OCI-LY3 (cell line): ENCODE data around the gene SFXN5.

ENCODE experiments used
- H2AFZ ChIP-seq: fragments of 200-600, 300-600 bp; shearing (Covaris generic); 2 replicates; pipeline ENCODE4 v1.6.0; 2014; ENCODE audit warnings: antibody characterized with exemption, low read depth, low read length
- H3K27ac ChIP-seq: fragments of 200-600, 300-600 bp; sonication (generic); 2 replicates; pipeline ENCODE4 v1.5.1; 2014; ENCODE audit warnings: mild to moderate bottlenecking, low read length, moderate library complexity, mixed read lengths
- H3K27me3 ChIP-seq: fragments of 200-600, 300-600 bp; sonication (generic); 2 replicates; pipeline ENCODE4 v1.6.1; 2014; ENCODE audit warnings: low read depth, low read length, mixed read lengths
- H3K36me3 ChIP-seq: fragments of 200-600, 300-600 bp; sonication (generic); replicated peaks from 2 replicates; pipeline ENCODE3; 2014; ENCODE audit warnings: low read depth, low read length, mixed read lengths
- H3K4me1 ChIP-seq: fragments of 300-600, 200-600 bp; sonication (generic); 2 replicates; pipeline ENCODE4 v1.6.1; 2014; ENCODE audit warnings: low read length, mixed read lengths
- H3K4me2 ChIP-seq: fragments of 200-600, 300-600 bp; sonication (generic); 2 replicates; pipeline ENCODE4 v1.6.1; 2014; ENCODE audit warnings: low read length, mixed read lengths
- H3K4me3 ChIP-seq: fragments of 300-600, 200-600 bp; sonication (generic); 2 replicates; pipeline ENCODE4 v1.5.1; 2014; ENCODE audit warnings: antibody characterized with exemption, mild to moderate bottlenecking, low read length, moderate library complexity
- H3K79me2 ChIP-seq: fragments of 300-600, 200-600 bp; shearing (Covaris generic); 2 replicates; pipeline ENCODE4 v1.6.1; 2014; ENCODE audit warnings: mild to moderate bottlenecking, low read length, mixed read lengths
- H3K9ac ChIP-seq: fragments of 300-600, 200-600 bp; shearing (Covaris generic); 2 replicates; pipeline ENCODE4 v1.6.0; 2014; ENCODE audit warnings: mild to moderate bottlenecking, low read length, moderate library complexity
- H3K9me3 ChIP-seq: fragments of 200-600, 300-600 bp; shearing (Covaris generic); 2 replicates; pipeline ENCODE4 v1.6.1; 2014; ENCODE audit warnings: low read length, mixed read lengths; ENCODE audit not compliant: insufficient read depth
- H4K20me1 ChIP-seq: fragments of 200-600, 300-600 bp; sonication (generic); 2 replicates; pipeline ENCODE4 v1.6.1; 2016; ENCODE audit warnings: low read length, mixed read lengths; ENCODE audit not compliant: insufficient read depth
- CTCF ChIP-seq: fragments of 200-600, 300-600 bp; sonication (generic); IDR thresholded peaks from 2 replicates; pipeline ENCODE4 v1.5.1; 2014; ENCODE audit warnings: antibody characterized with exemption, low read length, low read depth
- EZH2phosphoT487 ChIP-seq: fragments of 200-600 bp; shearing (Covaris generic); IDR thresholded peaks from 2 replicates; pipeline ENCODE4 v1.6.1; 2018; ENCODE audit warnings: antibody characterized with exemption, mixed run types, low read depth

Gene SFXN5

DNA sequence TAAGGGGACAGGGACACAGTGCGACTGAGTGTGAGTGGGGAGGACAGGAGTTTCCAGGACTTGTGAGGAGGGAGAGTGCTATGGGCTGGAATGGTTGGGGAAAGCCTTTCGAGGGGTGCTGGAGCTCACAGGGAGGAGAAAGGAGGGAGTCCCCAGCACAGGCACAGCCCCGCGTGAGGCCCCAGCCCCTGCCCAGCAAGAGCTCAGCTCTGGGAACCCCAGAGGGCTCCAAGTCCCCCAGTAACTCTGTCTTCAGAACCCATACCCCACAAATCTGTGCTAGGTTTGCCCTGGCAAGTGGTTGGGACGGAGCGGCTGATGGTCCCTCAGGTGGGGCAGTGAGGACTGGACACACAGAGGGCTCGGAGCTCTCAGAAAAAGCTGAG lies 75.4 kb downstream of the SFXN5 start:
- H3K79me2 ChIP-seq, result no peaks in the 10 kb centered on the region
- H4K20me1 ChIP-seq, result no peaks in the 10 kb centered on the region
- H3K9me3 ChIP-seq, result no peaks in the 10 kb centered on the region
- H3K4me3 ChIP-seq, result no peak overlapping the region
- H3K9ac ChIP-seq, result no peak overlapping the region
- H2AFZ ChIP-seq, result no peak overlapping the region
- no peaks in the 10 kb centered on the region for H3K4me1 ChIP-seq
- no peak overlapping the region for H3K27ac ChIP-seq
- no peak overlapping the region for H3K4me2 ChIP-seq
- TF ChIP-seq CTCF (no peak), EZH2phosphoT487 (no peak)
- no peaks in the 10 kb centered on the region for H3K27me3 ChIP-seq
- H3K36me3 ChIP-seq, result no peaks in the 10 kb centered on the region

DNA sequence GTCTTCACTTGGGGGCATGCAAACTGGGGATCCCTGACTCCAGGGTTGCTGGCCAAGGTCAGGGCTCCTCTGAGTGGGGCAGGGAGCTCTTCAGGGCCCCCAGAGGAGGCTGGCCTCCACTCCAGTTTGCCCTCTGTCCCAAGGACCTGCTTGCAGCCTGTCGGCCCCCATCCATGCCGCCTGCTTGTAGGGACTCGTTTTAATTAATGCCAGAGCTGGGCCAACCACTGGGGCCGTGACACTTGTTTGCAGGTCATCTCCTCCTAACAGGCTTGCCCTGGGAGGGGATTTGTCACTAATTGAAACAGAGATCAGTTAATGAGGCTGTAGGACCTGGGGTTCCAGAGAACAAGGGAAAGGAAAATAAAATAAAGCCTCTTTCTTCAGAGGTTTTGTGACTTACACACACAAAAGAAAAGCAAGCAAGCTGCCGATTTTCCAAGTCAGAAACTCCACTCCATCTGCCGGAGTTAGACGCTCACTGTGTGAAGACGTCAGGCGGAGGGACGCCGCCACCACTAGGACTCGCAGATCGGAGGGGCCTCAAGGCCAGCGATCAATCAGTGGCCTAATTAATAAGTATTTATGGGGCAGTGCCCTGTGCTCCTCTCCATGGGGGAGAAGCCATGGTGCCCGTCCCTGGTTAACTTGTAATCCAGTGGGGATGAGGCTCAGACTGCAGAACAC lies 75.9 kb downstream of the SFXN5 start:
- TF ChIP-seq CTCF (no peak), EZH2phosphoT487 (no peak)
- Histone ChIP-seq H3K9me3 (no peaks in the 10 kb centered on the region), H3K9ac (no peak overlapping the region), H4K20me1 (no peaks in the 10 kb centered on the region), H2AFZ (no peak overlapping the region), H3K27ac (no peak overlapping the region), H3K27me3 (no peaks in the 10 kb centered on the region), H3K79me2 (no peaks in the 10 kb centered on the region), H3K4me1 (no peaks in the 10 kb centered on the region), H3K4me3 (no peak overlapping the region), H3K36me3 (no peaks in the 10 kb centered on the region), H3K4me2 (no peak overlapping the region)

- Histone ChIP-seq H3K36me3 (no peaks in the 10 kb centered on the region), H3K27me3 (no peaks in the 10 kb centered on the region), H3K4me3 (no peak overlapping the region), H3K4me1 (no peaks in the 10 kb centered on the region), H4K20me1 (no peaks in the 10 kb centered on the region), H3K79me2 (no peaks in the 10 kb centered on the region), H3K9me3 (no peaks in the 10 kb centered on the region), H3K9ac (no peak overlapping the region), H3K4me2 (no peak overlapping the region), H3K27ac (no peak overlapping the region), H2AFZ (no peak overlapping the region)
- TF ChIP-seq EZH2phosphoT487 (no peak), CTCF (no peak)
Observed at GRCh38 chr2:72994991-72995380, 76.5 kb downstream of the SFXN5 start.

DNA sequence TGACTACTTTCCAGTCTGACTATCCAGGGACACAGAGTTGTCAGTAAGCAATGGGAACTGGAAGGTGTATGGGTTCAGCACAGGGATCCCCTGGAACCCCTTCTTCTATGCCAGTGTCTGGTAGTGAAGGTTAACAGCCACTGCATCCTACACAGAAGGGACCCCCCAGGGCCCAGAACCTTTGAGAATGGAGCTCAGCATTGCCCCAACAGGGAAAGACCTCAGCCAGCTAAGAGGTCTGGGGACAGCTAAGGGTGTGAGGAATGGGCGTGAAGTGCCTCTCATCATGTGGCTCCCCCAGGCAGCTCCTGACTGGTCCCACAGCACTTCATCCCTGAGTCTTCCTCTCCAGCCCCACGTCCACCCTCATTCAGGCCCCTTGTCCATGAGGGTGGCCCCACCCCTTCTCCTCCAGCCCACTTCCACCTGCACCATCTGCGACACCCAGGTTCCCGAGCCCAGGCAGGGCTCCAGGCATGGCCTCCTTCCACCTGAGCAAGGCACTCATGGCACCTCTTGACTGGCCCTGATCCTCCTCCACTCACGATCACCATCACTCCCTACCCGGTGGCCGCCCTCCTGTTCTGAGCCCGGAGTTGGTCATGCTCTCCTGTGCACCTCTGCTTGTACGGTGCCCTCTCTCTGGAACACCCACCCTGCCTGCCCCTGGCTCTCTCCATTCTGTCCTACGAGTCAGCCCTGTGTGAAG lies 77.1 kb downstream of the SFXN5 start:
- H3K27me3 ChIP-seq, result no peaks in the 10 kb centered on the region
- no peak overlapping the region for H3K4me2 ChIP-seq
- H4K20me1 ChIP-seq, result no peaks in the 10 kb centered on the region
- TF ChIP-seq EZH2phosphoT487 (no peak), CTCF (no peak)
- no peaks in the 10 kb centered on the region for H3K79me2 ChIP-seq
- H3K36me3 ChIP-seq, result no peaks in the 10 kb centered on the region
- no peak overlapping the region for H3K9ac ChIP-seq
- no peak overlapping the region for H3K27ac ChIP-seq
- no peak overlapping the region for H2AFZ ChIP-seq
- no peaks in the 10 kb centered on the region for H3K4me1 ChIP-seq
- no peak overlapping the region for H3K4me3 ChIP-seq
- H3K9me3 ChIP-seq, result no peaks in the 10 kb centered on the region
